ENCODE results near the gene ADCK2.
"Not testable (repeated sequence)": the region's sequence is repeated elsewhere in the genome, so short reads cannot be mapped to it uniquely, and the experiment has no call there.

ADCK2 gene

DNA sequence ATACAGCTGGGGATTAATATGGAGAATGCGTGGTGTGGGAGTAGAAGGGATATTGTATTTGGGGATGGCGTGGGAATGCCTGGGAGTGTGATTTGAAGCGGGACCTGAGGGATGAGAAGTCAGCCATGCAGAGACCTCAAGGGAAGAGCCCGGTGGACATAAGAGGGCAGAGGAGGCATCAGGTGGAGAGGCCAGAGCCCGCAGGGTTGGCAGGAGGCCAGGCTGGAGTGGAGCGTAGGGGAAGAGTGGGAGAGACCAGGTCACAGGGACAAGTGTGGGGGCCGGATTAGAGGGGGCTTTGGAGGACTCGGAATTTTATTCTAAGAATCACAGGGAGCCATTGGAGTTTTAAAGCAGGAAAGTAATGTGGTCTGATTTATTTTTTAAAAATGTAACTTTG is 25.7 kb downstream of the ADCK2 start:
- in situ Hi-C loops (cut with HindIII; ENCODE audit: low pct_ligation_motif_present, low sequenced_read_pairs), result no loop called here
- TF ChIP-seq, protein P1, sequence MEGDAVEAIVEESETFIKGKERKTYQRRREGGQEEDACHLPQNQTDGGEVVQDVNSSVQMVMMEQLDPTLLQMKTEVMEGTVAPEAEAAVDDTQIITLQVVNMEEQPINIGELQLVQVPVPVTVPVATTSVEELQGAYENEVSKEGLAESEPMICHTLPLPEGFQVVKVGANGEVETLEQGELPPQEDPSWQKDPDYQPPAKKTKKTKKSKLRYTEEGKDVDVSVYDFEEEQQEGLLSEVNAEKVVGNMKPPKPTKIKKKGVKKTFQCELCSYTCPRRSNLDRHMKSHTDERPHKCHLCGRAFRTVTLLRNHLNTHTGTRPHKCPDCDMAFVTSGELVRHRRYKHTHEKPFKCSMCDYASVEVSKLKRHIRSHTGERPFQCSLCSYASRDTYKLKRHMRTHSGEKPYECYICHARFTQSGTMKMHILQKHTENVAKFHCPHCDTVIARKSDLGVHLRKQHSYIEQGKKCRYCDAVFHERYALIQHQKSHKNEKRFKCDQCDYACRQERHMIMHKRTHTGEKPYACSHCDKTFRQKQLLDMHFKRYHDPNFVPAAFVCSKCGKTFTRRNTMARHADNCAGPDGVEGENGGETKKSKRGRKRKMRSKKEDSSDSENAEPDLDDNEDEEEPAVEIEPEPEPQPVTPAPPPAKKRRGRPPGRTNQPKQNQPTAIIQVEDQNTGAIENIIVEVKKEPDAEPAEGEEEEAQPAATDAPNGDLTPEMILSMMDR (IDR thresholded peaks at IDR 0.05; ENCODE audit: low read depth, low read length, missing control alignments), result no peak
- H3K27ac ChIP-seq, result no peak overlapping the region
- H3K27me3 ChIP-seq (replicated peaks), result no peaks in the 10 kb centered on the region
- peaks cover 1% of the 10 kb centered on the region for H3K36me3 ChIP-seq (replicated peaks)
- no peak for DNase-seq
- no peak overlapping the region for H3K4me3 ChIP-seq (ENCODE audit: low read depth, low read length)

DNA sequence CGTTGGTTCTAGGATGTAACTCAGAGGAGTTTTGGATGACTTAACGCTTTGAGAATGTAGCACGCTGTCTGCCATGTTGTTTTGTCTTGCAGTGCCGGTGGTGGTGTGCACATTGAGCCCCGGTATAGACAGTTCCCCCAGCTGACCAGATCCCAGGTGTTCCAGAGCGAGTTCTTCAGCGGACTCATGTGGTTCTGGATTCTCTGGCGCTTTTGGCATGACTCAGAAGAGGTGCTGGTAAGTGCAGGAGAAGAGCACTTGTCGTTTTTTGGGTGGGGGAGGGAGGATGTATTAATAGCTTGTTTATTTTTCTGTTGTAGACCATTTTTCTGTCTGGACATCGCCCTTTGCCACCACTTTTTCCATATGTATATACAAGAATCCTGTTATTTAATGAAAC is 30.0 kb downstream of the ADCK2 start:
- Histone ChIP-seq H3K4me3 (ENCODE audit: low read depth, low read length) (no peak overlapping the region), H3K36me3 (replicated peaks) (peaks cover 28% of the 10 kb centered on the region)
- in situ Hi-C loops (cut with HindIII; ENCODE audit: low pct_ligation_motif_present, low sequenced_read_pairs), result no loop called here

DNA sequence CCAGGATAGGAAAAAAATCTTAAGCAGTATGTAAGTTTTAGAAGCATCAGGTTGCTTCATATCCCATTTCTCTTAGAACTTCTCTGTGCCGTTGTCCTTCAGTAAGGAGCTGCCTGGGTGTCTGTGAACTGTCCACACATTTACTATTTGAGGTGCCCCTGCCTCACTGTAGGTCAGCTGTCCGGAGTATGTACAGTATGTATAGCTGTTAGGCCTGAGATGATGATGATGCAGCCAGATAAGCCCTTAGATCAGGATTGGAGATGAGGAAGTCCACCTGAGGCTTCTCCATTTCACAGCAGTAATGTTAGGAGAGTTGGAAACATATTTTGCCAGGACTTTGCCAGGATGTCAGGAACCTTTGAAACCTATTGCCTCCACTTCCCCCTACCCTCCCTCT is 31.5 kb downstream of the ADCK2 start:
- H3K36me3 ChIP-seq (replicated peaks), result peaks cover 28% of the 10 kb centered on the region
- TF ChIP-seq, protein P1 (IDR thresholded peaks at IDR 0.05; ENCODE audit: low read depth, low read length, missing control alignments), result no peak
- no peak overlapping the region for H3K27ac ChIP-seq
- H3K4me3 ChIP-seq (ENCODE audit: low read depth, low read length), result no peak overlapping the region
- no peaks in the 10 kb centered on the region for H3K27me3 ChIP-seq (replicated peaks)
- no peak for DNase-seq
- in situ Hi-C loops (cut with HindIII; ENCODE audit: low pct_ligation_motif_present, low sequenced_read_pairs), result no loop called here

More for the DNA sequence above, 30.0 kb downstream of the ADCK2 start:
- no peak overlapping the region for H3K27ac ChIP-seq
- no peak for DNase-seq
- TF ChIP-seq, protein P1 (IDR thresholded peaks at IDR 0.05; ENCODE audit: low read depth, low read length, missing control alignments), result no peak
- H3K27me3 ChIP-seq (replicated peaks), result no peaks in the 10 kb centered on the region

DNA sequence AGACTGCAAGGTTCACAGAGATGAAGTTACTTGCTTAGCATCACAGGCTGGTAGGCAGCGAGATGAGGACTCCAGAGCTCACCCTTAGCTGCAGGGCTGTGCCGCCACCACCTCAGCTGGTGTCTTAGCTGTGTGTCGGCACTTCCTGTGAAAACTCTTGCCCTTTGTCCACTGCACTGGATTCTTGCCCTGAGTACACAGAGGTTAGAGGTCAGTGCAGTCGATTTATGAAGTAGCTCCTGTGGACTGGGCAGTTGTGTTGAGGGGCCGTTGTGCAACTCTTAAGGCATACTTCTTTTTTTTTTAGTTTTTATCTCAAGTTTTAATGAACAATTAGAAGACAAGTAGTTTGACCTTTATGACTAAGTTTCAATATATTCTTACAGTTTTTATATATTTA is 34.4 kb downstream of the ADCK2 start:
- in situ Hi-C loops (cut with HindIII; ENCODE audit: low pct_ligation_motif_present, low sequenced_read_pairs), result no loop called here
- H3K27ac ChIP-seq, result no peak overlapping the region
- H3K27me3 ChIP-seq (replicated peaks), result no peaks in the 10 kb centered on the region
- TF ChIP-seq, protein P1 (IDR thresholded peaks at IDR 0.05; ENCODE audit: low read depth, low read length, missing control alignments), result no peak
- no peak for DNase-seq
- H3K4me3 ChIP-seq (ENCODE audit: low read depth, low read length), result no peak overlapping the region
- H3K36me3 ChIP-seq (replicated peaks), result peaks cover 28% of the 10 kb centered on the region

DNA sequence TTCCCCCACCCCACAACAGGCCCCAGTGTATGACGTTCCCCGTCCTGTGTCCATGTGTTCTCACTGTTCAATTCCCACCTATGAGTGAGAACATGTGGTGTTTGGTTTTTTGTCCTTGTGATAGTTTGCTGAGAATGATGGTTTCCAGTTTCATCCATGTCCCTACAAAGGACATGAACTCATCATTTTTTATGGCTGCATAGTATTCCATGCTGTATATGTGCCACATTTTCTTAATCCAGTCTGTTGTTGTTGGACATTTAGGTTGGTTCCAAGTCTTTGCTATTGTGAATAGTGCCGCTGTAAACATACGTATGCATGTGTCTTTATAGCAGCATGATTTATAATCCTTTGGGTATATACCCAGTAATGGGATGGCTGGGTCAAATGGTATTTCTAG is 36.0 kb downstream of the ADCK2 start:
- in situ Hi-C loops (cut with HindIII; ENCODE audit: low pct_ligation_motif_present, low sequenced_read_pairs); H3K4me3 ChIP-seq (ENCODE audit: low read depth, low read length); DNase-seq: not testable (repeated sequence)

DNA sequence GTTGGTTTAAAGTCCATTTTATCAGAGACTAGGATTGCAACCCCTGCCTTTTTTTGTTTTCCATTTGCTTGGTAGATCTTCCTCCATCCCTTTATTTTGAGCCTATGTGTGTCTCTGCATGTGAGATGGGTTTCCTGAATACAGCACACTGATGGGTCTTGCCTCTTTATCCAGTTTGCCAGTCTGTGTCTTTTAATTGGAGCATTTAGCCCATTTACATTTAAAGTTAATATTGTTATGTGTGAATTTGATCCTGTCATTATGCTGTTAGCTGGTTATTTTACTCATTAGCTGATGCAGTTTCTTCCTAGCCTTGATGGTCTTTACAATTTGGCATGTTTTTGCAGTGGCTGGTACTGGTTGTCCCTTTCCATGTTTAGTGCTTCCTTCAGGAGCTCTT is 39.6 kb downstream of the ADCK2 start:
- H3K27me3 ChIP-seq (replicated peaks); DNase-seq; H3K27ac ChIP-seq; in situ Hi-C loops (cut with HindIII; ENCODE audit: low pct_ligation_motif_present, low sequenced_read_pairs); H3K4me3 ChIP-seq (ENCODE audit: low read depth, low read length); H3K36me3 ChIP-seq (replicated peaks): not testable (repeated sequence)

More for the DNA sequence above, 36.0 kb downstream of the ADCK2 start:
- H3K27me3 ChIP-seq (replicated peaks); H3K27ac ChIP-seq: not testable (repeated sequence)
- peaks cover 24% of the 10 kb centered on the region for H3K36me3 ChIP-seq (replicated peaks)

DNA sequence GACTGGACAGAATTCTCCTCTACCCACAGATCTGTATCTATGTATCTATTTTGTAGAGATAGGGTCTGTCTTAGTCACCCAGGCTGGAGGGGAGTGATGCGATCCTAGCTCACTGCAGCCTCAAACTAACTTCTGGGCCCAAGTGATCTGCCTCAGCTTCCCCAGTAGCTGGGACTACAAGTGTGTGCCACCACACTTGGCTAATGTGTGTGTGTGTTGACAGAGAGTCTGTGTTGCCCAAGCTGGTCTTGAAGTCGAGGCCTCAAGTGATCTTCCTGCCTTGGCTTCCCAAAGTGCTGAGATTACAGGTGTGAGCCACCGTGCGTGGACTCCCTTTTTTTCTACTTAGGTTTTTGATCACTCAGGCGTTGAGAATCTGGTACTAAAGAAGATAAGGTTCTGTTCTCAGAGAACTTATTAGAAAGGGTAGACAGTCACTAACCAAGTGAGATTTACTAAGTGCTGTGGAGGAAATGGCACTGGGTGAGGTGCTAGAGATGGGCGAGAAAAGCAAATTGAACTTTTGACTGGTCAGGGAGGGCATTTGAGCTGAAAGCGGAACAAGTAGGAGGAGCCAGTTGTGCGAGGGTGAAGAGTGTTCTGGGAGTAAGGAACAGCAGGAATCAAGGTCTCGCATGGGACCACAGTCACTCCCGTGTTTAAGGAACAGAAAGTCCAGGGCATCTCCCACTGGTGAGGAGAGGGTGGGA is 41.7 kb downstream of the ADCK2 start:
- Histone ChIP-seq H3K27me3 (replicated peaks) (no peaks in the 10 kb centered on the region), H3K27ac (no peak overlapping the region), H3K36me3 (replicated peaks) (no peaks in the 10 kb centered on the region), H3K4me3 (ENCODE audit: low read depth, low read length) (no peak overlapping the region)
- DNase-seq, result no peak
- TF ChIP-seq, protein P1 (IDR thresholded peaks at IDR 0.05; ENCODE audit: low read depth, low read length, missing control alignments), result no peak
- in situ Hi-C loops (cut with HindIII; ENCODE audit: low pct_ligation_motif_present, low sequenced_read_pairs), result no loop called here
